Thymus (tissue), 11 donors: ENCODE results near the gene FRMD4A. TPM values are rescaled to one million over a fixed set of nuclear protein-coding genes. Genes with fewer than 3 reads are reported as not detected.

ENCODE experiments used
- DNase-seq, 9 donors: peaks; one replicate each; pipeline ENCODE4 v3.0.0-alpha.2; 2013; ENCODE audit warnings: low spot score in 9 of 9, low read depth in 6 of 9, missing footprints in 1 of 9
- H3K27ac ChIP-seq, 2 donors: one replicate each; pipeline ENCODE4 v1.5.1; 2013; ENCODE audit warnings: control low read depth in 1 of 2, low read depth in 1 of 2, low read length in 1 of 2, mild to moderate bottlenecking in 1 of 2, moderate library complexity in 1 of 2
- H3K27me3 ChIP-seq, 2 donors: one replicate each; pipeline ENCODE4 v1.5.1; 2013; ENCODE audit warnings: low read length in 1 of 2; ENCODE audit not compliant: control insufficient read depth in 2 of 2, insufficient read depth in 1 of 2
- H3K36me3 ChIP-seq, 2 donors: one replicate each; pipeline ENCODE4 v1.5.1; 2013; ENCODE audit warnings: low read length in 1 of 2, mild to moderate bottlenecking in 1 of 2, moderate library complexity in 1 of 2; ENCODE audit not compliant: control insufficient read depth in 2 of 2, insufficient read depth in 2 of 2
- H3K4me1 ChIP-seq, 2 donors: one replicate each; pipeline ENCODE4 v1.5.1; 2013; ENCODE audit warnings: low read length in 2 of 2; ENCODE audit not compliant: control insufficient read depth in 2 of 2, insufficient read depth in 2 of 2
- H3K4me3 ChIP-seq, 2 donors: one replicate each; pipeline ENCODE4 v1.5.1; 2013; ENCODE audit warnings: low read length in 2 of 2, control low read depth in 1 of 2, mild to moderate bottlenecking in 1 of 2
- H3K9me3 ChIP-seq, 2 donors: one replicate each; pipeline ENCODE4 v1.5.1; 2013; ENCODE audit warnings: low read length in 1 of 2, mild to moderate bottlenecking in 1 of 2; ENCODE audit not compliant: control insufficient read depth in 2 of 2, insufficient read depth in 1 of 2
- WGBS: extraction: QIAGEN DNeasy Blood & Tissue Kit; methylation state at CpG from one replicate; pipeline ENCODE4 v1.1.7; 2013; 5-methylcytosine and 5-hydroxymethylcytosine counted together
- polyA plus RNA-seq: library from polyadenylated mRNA; stranded (reverse); fragments of 200-250 nt; gene quantifications from one replicate; pipeline ENCODE4 v1.2.3, GENCODE V29; 2013
- total RNA-seq: library from RNA; stranded (reverse); fragments of 120-200 nt; gene quantifications from one replicate; pipeline ENCODE4 v1.2.4, GENCODE V29; 2013
- donor health status: healthy.

The FRMD4A gene
- total and polyA plus RNA-seq, 2 donors: 13.3 to 16.2 TPM

GRCh38 chr10:14311206-14311957 lies 19.3 kb downstream of the FRMD4A start:
- Histone ChIP-seq H3K9me3 (no peaks in the 10 kb centered on the region), H3K4me1 (no peaks in the 10 kb centered on the region), H3K27ac (no peak overlapping the region), H3K36me3 (no peaks in the 10 kb centered on the region), H3K27me3 (no peaks in the 10 kb centered on the region), H3K4me3 (no peak overlapping the region)
- no peak for DNase-seq
- 95% methylated on average over 6 of the region's 6 CpGs for WGBS

GRCh38 chr10:14309593-14309992 lies 21.1 kb downstream of the FRMD4A start:
- no peaks in the 10 kb centered on the region for H3K4me1 ChIP-seq
- 54% methylated on average over 10 of the region's 10 CpGs for WGBS
- no peak overlapping the region for H3K4me3 ChIP-seq
- H3K27ac ChIP-seq: no peak overlapping the region
- no peaks in the 10 kb centered on the region for H3K36me3 ChIP-seq
- no peak for DNase-seq
- no peaks in the 10 kb centered on the region for H3K27me3 ChIP-seq
- H3K9me3 ChIP-seq: no peaks in the 10 kb centered on the region

GRCh38 chr10:14306190-14306589 lies 24.5 kb downstream of the FRMD4A start:
- Histone ChIP-seq H3K27me3 (no peaks in the 10 kb centered on the region), H3K4me3 (no peak overlapping the region), H3K36me3 (no peaks in the 10 kb centered on the region), H3K27ac (no peak overlapping the region), H3K4me1 (no peaks in the 10 kb centered on the region), H3K9me3 (no peaks in the 10 kb centered on the region)
- 8% methylated on average over 5 of the region's 5 CpGs for WGBS
- DNase-seq: no peak

- H3K9me3 ChIP-seq: no peaks in the 10 kb centered on the region
- no peaks in the 10 kb centered on the region for H3K4me1 ChIP-seq
- DNase-seq: no peak
- H3K27ac ChIP-seq: no peak overlapping the region
- WGBS: 93% methylated on average over 5 of the region's 5 CpGs
- H3K36me3 ChIP-seq: no peaks in the 10 kb centered on the region
- H3K27me3 ChIP-seq: no peaks in the 10 kb centered on the region
- H3K4me3 ChIP-seq: no peak overlapping the region
Observed at GRCh38 chr10:14304046-14304445, 26.7 kb downstream of the FRMD4A start.

- DNase-seq: no peak
- Histone ChIP-seq H3K27me3 (no peaks in the 10 kb centered on the region), H3K36me3 (no peaks in the 10 kb centered on the region), H3K9me3 (no peaks in the 10 kb centered on the region), H3K27ac (no peak overlapping the region), H3K4me1 (no peaks in the 10 kb centered on the region), H3K4me3 (no peak overlapping the region)
- 75% methylated on average over 2 of the region's 2 CpGs for WGBS
Observed at GRCh38 chr10:14302035-14302434, 28.7 kb downstream of the FRMD4A start.

GRCh38 chr10:14299556-14299955 lies 31.2 kb downstream of the FRMD4A start:
- H3K27me3 ChIP-seq: no peaks in the 10 kb centered on the region
- 91% methylated on average over 3 of the region's 3 CpGs for WGBS
- no peaks in the 10 kb centered on the region for H3K4me1 ChIP-seq
- no peak overlapping the region for H3K27ac ChIP-seq
- no peaks in the 10 kb centered on the region for H3K9me3 ChIP-seq
- H3K4me3 ChIP-seq: no peak overlapping the region
- H3K36me3 ChIP-seq: no peaks in the 10 kb centered on the region
- no peak for DNase-seq

GRCh38 chr10:14296065-14296709 lies 34.5 kb downstream of the FRMD4A start:
- H3K27ac ChIP-seq: no peak overlapping the region
- H3K4me3 ChIP-seq: no peak overlapping the region
- H3K4me1 ChIP-seq: no peaks in the 10 kb centered on the region
- H3K27me3 ChIP-seq: no peaks in the 10 kb centered on the region
- DNase-seq: no peak
- H3K9me3 ChIP-seq: no peaks in the 10 kb centered on the region
- H3K36me3 ChIP-seq: no peaks in the 10 kb centered on the region
- WGBS: 82% methylated on average over 9 of the region's 9 CpGs

- H3K27me3 ChIP-seq: no peaks in the 10 kb centered on the region
- 91% methylated on average over 14 of the region's 14 CpGs for WGBS
- no peak overlapping the region for H3K27ac ChIP-seq
- no peaks in the 10 kb centered on the region for H3K36me3 ChIP-seq
- H3K4me1 ChIP-seq: no peaks in the 10 kb centered on the region
- no peak for DNase-seq
- H3K4me3 ChIP-seq: no peak overlapping the region
- no peaks in the 10 kb centered on the region for H3K9me3 ChIP-seq
Observed at GRCh38 chr10:14294347-14295059, 36.2 kb downstream of the FRMD4A start.

GRCh38 chr10:14293526-14293925 lies 37.2 kb downstream of the FRMD4A start:
- Histone ChIP-seq H3K4me3 (no peak overlapping the region), H3K36me3 (no peaks in the 10 kb centered on the region), H3K27ac (no peak overlapping the region), H3K27me3 (no peaks in the 10 kb centered on the region), H3K4me1 (no peaks in the 10 kb centered on the region), H3K9me3 (no peaks in the 10 kb centered on the region)
- no peak for DNase-seq
- WGBS: 71% methylated on average over 3 of the region's 3 CpGs
